GM11168 (cell line): ENCODE results near the gene HCN2.

ENCODE experiments used
- in situ Hi-C: fragments of 300-500 bp; cut with MboI; formaldehyde crosslinking; loops from one replicate; pipeline ENCODE4 v1.12.0; 2022; ENCODE audit warnings: low sequenced_read_pairs; ENCODE audit not compliant: unreplicated experiment

Gene HCN2

DNA sequence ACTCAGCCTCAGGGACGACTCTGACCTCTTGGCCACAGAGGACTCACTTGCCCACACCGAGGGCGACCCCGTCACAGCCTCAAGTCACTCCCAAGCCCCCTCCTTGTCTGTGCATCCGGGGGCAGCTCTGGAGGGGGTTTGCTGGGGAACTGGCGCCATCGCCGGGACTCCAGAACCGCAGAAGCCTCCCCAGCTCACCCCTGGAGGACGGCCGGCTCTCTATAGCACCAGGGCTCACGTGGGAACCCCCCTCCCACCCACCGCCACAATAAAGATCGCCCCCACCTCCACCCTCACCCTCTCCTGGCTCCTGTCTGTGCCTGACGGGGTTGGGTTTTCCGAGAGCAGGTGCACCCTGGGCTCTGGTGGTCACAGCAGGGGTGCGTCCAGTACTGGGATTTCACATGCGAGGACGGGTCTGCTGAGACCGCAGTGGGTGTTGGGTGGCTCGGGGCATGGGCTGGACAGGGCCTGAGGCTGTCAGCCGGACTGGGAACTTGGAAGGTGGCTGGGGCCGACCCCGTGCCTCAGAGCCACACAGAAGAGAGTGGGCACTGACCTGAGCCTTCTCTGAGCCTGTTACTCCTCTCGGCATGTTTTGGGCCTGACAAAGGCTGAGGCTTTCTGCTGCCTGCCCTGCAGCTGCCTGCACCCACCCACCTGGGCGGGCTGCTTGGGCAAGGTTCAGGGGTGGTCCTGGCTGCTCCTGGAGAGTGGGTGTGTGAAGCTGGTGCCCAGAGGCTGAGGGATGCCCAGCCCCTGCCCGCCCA, 6.3 kb upstream of the HCN2 start:
- in situ Hi-C loops, result loop anchor here (25.0 kb wide), 1 partner anchor 154 kb away; no protein-coding TSS in a partner anchor

DNA sequence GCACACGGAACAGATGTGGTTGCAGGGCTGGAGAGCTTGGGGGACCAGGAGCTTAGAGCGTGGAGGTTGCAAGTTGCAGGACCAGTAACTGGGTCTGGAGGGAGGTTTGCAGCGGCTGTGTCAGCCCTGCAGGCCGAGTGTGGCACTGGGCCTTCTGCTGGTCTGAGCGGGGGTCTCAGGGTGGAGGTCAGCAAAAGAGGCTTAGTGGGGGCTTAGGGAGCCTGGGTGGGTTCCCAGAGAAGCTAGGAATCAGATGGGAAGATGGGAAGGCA, 5.8 kb upstream of the HCN2 start:
- in situ Hi-C loops, result loop anchor here (25.0 kb wide), 1 partner anchor 153 kb away; no protein-coding TSS in a partner anchor

DNA sequence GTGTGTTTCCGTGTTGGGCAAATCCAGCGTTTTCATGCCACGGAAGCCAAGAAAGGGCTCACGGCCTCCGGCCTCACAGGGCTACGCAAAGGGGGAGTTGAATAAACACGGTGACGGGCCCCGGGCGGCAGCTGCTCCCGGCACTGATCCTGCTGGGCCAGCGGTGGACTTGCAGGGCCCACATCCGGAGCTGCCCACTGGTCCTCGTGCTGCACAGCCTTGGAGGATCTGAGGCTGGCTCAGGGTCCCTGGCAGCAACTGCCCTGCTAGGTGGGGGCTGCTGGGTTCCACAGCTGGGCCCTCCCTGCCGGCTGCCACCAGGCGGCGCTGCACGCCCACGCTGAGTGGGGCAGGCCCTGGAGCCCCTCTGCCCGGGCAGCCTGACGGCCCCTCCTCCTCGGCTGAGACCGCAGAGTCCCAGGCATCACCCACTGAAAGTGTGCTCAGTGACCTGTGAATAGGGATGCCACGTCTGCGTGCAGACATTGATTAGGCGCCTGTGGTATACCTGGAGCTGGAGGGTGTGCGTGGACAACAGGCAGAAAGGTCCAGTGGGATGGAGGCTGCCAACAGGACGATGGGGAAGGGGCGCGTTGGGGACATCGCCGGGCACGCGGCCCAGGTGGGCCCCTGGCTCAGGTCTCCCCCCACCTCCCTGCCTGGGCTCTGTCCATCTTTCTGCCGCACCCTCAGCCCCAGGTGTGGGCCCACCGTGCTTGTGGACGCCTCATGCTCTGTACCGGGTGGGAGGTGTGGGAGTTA, 5.3 kb upstream of the HCN2 start:
- in situ Hi-C loops, result loop anchor here (25.0 kb wide), 1 partner anchor 153 kb away; no protein-coding TSS in a partner anchor

DNA sequence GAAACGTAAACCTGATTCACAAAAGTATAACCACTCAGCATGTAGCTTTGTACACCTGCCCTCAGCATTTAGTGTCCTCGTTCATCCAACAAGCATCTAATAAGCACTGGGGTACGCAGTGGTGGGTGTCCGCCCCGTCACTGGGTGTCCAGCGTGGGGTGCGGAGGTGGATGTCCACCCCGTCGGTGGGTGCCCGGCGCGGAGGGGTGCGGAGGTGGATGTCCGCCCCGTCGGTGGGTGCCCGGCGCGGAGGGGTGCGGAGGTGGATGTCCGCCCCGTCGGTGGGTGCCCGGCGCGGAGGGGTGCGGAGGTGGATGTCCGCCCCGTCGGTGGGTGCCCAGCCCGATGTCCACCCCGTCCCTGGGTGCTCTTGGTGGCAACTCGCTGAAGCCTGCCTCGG, 4.5 kb upstream of the HCN2 start:
- in situ Hi-C loops, result loop anchor here (25.0 kb wide), 1 partner anchor 152 kb away; no protein-coding TSS in a partner anchor

DNA sequence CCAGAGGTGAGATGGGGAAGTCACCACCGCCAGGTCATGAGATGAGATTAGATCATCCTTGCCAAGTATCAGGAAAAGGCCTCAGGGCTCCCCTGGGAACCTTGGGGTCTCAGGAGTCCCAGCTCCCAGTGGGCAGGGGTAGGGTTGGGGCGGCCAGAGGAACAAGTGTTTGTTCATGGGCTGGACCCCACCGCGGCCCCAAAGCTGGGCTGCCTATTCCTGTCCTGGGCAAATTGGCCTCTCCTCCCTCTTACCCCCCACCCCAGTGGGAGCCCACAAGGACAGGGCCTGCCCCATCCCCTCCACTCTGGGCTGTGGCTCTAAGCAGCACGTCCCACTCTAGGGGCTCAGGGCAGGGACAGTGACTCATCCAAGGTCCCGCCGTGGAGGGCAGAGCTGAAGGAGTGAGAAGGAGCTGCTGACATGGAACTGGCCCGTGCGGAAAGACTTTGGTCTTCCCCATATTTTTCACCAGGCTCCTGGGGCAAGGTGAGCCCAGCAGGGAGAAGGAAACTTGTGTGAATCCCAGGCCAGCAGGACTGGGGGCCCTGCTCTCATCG, 4.0 kb upstream of the HCN2 start:
- in situ Hi-C loops, result loop anchor here (25.0 kb wide), 1 partner anchor 152 kb away; no protein-coding TSS in a partner anchor

DNA sequence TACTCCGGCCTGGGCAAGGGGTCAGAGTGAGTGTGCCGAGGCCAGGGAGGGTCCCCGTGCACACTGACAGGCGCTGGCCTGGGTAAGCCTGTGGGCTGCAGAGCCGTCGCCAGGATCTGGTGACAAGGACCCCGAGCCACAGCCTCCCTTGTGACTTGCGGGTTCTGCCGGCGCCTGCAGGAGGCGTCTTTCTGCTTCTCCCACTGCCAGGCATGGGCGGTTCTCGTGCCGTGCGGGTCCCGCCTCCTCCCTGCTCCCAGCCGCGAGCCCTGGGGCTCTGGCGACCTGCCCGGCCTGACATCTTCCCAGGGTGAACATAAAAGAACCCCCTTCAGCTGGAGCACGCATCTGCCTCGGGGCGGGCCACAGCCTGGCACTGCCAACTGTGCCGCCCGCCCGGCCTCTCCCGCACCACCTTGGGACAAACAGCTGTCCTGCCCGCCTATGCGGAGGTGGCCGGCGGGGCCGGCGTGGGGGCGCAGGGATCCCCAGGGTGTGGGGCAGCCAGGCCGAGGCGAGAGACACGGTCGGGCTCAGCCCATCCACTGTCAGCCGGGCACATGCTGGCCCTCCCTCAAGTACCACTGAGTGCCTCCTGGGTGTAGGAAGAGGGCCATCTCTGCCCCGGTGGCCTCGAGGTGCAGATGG, 1.5 kb upstream of the HCN2 start:
- in situ Hi-C loops, result loop anchor here (25.0 kb wide), 1 partner anchor 149 kb away; no protein-coding TSS in a partner anchor

DNA sequence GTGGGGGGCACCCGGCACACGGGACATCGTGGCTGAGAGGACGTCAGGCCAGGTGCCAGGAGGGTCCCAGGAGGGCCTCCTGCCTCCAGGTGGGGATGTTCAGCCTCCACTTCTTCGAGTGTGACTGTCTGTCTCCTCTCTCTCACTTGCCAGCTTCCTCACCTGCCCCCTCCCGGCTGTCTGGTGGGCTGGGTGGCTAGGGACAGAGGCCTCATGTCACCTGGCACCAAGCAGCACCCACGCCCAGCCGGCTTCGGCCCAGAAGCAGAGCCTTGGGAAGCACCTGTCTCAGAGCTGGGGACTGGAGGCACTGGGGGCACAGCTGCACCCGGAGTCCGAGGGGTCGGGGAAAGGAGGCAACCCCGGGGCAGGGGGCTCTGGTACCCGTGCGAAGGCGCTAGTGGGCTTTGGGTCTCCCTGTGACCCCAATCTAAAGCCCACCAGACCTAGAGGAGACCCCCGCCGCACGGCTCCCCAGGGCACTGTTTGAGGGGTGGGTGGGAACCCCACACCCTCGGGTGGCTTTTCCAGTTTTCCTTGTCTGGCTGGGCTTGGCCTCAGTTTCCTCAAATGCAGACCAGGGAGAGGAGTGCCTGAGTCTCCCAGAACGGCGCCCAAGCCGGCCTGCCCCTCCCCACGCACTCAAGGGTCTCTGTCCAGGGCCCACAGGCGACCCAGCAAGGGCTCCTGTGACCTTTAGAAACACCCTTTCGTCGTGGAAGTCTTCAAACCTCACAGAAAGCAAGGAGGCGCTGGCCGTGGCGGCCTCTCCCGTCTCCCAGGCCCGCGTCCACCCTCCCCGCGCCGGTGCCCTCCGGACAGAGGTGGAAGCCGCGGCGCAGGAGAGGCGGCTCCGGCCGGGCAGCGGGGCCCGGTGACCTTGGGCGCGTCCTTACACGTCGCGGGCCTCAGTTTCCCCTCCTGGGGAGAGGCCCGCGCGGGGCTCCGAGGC, 664 bp upstream of the HCN2 start:
- in situ Hi-C loops, result loop anchor here (25.0 kb wide), 1 partner anchor 148 kb away; no protein-coding TSS in a partner anchor

DNA sequence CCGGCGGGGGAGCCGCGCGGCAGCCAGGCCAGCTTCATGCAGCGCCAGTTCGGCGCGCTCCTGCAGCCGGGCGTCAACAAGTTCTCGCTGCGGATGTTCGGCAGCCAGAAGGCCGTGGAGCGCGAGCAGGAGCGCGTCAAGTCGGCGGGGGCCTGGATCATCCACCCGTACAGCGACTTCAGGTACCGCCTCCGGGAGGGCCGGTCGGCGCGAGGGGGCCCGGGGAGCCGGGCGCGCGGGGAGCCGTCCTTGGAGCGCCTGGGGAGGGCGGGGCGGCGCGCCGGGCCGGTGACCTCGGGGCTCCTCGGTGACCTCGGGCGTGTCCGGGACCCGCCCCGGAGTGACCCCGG, 690 bp downstream of the HCN2 start:
- in situ Hi-C loops, result loop anchor here (25.0 kb wide), 1 partner anchor 147 kb away; no protein-coding TSS in a partner anchor

DNA sequence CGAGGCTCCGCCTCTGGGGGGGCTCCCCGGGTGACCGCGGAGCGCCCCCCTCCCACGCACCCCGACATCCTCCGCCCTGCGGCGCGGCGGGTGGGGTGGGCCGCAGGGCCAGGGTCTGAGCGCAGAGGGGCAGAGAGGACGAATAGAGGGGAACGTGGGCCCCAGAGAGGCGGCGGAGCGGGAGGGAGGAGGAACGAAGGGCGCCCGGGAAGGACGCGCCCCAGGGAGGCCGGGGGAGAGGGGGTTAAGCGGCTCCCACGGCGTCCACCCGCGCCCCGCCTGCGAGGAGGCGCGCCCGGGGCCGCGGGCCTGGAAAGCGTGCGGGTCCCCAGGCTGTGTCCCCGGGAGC, 1.0 kb downstream of the HCN2 start:
- in situ Hi-C loops, result loop anchor here (25.0 kb wide), 1 partner anchor 147 kb away; no protein-coding TSS in a partner anchor

DNA sequence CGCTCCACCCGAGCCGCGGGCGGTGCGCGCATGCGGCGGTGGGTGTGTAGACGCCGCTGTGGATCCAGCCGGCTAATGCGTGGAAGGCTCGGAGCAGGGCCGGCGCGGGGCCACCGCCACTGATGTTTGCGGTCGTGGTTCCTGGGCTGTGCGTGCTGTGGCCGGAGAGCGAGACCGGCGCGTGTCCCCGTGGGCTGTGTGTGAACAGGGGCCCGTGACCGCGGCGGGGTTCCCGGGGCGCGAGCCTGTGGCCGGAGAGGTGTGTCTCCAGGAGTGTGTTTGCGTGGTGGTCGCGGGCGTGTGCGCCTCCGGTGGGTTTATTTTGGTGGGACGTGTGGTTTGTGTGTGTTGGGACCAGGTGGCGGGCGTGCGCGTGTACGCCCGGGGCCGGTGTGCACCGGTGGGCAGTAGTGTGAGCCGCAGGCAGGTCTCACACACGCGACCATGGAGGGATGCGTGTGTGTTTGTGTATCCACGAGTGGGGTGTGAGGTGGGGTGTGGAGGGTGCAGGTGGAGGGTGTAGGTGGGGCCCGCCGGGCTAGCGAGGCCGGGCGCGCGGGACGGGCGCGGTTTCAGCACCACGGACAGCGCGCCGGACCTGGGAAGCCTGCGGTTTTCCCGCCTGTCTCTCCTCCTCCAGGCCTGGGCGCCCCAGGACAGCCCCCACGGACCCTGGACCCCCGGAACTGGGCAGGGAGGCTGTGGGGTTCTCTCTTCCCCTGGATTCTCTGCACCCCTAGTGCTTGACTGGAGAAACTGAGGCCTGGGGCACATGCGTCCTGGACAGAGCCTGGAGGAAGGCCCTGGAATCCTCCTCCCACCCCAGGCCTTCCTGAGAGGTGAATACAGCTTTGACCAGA, 1.6 kb downstream of the HCN2 start:
- in situ Hi-C loops, result loop anchor here (25.0 kb wide), 1 partner anchor 146 kb away; no protein-coding TSS in a partner anchor

DNA sequence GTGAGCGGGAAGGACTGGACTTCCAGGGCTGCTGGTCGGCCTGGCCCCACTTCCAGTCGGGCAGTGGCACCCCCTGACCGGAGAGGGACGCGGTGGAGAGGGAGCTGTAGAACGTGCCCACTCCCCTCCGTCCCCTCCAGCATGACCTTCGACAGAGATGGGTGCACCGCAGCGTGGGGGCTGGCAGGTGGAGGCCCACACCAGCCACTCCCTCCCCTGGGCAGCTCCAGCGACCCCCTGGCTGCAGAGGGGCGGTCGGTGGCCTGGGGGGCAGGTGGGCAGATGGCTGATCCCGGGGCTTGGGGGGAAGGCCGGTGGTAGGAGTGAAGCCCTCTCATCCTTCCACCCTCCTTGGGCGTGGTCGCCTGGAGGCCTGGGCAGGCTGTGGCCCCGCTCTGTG, 2.4 kb downstream of the HCN2 start:
- in situ Hi-C loops, result loop anchor here (25.0 kb wide), 1 partner anchor 145 kb away; no protein-coding TSS in a partner anchor

DNA sequence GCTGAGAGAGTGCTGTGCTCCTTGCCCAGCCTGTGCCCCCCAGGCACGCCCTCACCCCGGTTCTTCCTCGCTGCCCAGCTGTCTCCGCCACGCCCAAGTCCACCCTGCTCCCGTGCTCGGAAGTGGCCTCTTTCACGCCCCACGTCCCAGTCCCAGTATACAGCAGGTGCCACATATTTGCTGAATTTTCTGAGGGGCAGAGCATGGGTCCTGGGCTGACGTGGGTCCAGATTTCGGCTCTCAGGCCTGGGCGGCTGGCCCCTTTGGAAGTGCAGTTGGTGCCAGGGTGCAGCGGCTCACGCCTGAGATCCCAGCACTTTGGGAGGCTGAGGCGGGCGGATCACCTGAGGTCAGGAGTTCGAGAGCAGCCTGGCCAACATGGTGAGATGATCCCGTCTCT, 3.4 kb downstream of the HCN2 start:
- in situ Hi-C loops, result loop anchor here (25.0 kb wide), 1 partner anchor 144 kb away; no protein-coding TSS in a partner anchor

DNA sequence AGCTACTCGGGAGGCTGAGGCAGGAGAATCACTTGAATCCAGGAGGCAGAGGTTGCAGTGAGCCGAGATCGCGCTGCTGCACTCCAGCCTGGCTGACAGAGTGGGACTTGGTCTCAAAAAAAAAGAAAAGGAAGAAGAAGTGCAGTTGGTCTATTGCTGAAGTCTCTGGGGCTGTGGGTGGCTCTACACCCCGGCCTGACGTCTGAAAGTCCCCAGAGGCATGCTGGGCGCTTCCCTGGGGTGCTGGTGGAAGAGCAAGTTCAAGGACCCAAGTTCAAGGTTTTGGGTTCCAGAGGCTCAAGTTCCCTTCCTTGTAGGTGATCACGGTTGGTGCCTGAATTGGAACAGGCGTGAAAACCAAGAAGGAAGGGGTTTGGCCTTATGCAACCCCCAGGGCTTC, 3.8 kb downstream of the HCN2 start:
- in situ Hi-C loops, result loop anchor here (25.0 kb wide), 1 partner anchor 144 kb away; no protein-coding TSS in a partner anchor

DNA sequence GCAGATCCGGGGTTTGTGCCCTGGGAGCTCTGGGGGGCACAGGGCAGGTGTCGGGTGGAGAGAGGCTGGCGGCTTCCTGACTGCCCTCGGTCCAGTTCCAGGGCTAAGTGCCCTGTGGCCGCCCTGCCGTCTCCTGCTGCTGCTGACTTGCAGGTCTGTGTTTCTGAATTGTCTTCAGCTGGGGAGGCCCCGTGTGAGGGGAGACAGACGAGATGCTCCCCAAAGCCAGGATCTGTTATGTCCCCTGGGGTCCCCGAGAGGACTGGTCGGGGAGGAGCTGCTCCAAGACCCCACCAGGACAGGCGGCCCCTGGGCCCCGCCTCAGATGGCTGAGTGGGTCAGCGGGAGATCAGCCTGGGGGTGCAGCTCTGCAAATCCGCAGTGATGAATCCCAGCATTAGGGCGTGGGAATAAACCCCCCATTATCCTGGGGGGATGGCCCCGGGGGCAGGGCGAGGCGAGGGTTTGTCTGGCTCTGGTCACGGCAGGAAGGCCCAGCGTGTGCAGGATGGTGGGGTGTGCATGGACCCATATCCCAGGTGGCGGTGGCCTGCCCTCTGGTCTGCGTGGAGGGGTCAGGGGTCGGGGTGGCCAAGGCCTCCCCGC, 4.7 kb downstream of the HCN2 start:
- in situ Hi-C loops, result loop anchor here (25.0 kb wide), 1 partner anchor 143 kb away; no protein-coding TSS in a partner anchor

DNA sequence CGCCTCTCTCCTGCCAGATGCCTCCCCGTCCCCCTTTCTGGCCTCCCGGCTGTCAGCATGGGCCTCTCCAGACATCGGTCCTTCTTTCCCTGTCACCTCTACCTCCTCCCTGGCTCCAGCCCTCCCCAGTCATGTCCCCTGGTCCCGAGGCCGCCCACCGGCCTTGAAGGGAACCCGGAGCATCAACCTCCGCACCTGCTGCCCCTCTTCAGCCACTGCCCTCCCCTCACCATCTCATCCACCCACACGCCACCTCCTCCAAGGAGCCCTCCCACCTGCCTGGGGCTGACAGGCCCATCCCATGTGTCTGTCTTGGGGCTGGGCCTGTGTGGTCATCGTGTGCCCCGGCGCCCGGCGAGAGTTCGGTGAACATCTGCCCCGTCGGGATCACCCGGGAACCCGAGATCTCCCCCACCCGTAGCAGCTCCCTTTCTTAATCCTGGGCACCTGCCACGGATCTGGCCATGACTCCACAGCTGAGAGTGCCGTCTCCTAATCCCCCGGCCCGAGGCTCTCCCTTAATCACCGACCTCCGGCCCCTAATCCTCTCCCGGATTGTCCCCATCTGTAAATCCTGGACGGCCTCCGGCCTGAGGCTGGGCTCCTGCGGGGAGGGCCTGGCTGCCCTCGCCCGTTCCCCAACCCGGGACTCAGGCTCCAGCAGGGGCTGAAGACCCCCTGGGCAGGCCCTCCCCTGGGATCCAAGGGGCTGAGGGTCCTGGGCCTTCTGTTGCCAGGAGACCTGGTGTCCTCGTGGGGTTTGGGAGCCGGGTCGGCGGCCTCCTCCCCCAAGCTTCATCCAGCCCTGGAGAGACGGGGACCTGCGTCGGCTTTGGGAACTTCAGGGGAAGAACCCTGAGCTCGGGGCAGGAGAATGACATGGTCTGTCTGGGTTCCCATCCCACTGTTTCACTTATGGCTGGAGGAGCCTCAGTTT, 5.9 kb downstream of the HCN2 start:
- in situ Hi-C loops, result loop anchor here (25.0 kb wide), 1 partner anchor 142 kb away; no protein-coding TSS in a partner anchor

DNA sequence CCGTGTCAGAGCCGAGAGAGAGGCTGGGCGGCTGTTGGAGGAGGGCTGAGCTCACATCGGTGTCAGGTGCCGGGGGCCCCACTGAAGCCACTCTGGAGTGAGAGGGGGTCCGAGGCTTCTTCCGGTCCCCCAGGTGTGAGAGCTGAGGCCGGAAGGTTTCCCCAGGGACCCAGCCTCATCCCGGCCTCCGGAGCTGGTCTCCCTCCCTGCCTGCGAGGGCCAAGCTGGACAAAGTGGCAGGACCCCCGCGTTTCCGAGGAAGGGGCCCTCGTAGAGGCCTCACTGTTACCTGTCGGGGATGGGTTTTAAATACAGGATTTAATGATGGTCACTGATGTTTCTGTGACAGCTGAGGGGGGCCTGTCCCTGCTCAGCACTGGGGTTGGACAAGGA, 6.6 kb downstream of the HCN2 start:
- in situ Hi-C loops, result loop anchor here (25.0 kb wide), 1 partner anchor 141 kb away; no protein-coding TSS in a partner anchor
